D341Med (cell line): Measurements from ENCODE around the gene SYTL2.
A peak's percentile ranks its signal among the peaks of the same experiment; 100 is the strongest.
"Not testable (repeated sequence)": the region's sequence is repeated elsewhere in the genome, so short reads cannot be mapped to it uniquely, and the experiment has no call there.

Experiments
- DNase-seq: peaks from one replicate; pipeline ENCODE4 v3.0.0; 2012; ENCODE audit warnings: low spot score

Gene SYTL2

DNA sequence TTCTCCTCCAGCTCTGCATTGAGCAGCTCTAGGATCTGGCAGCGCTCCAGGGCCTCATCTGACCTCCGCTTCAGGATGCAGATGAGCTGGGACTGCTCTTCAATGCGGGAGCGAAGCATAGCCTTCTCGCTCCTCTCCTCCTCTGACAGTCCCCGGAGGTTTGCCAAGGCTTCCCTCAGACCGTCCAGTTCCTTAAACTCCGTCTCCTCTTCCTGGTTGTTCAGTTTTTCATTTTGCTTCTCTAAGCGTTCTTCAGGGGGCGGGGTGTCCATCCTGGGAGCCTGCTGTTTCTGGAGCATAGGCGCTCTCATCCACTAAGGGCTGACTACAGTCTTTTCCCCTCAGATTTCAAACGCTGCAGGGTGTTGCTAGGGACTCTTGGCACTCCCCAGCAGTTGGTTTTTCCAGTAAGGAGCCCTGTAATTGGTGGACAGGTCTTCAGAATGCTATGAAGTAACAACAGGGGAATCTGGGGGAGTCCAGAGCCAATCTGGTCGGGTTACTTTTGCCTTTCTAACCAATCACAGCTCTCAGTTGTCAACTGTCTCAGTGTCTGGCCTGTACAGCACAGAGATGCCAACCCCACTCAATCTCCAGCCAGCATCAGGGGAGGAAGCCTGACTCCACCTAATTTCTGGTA lies 125.0 kb downstream of the SYTL2 start, which contains the start of gene CCDC89:
Gene CCDC89 (minus strand): TSS at position 376 of the 640 bp plus-strand sequence. CDS start 65 bp downstream, at position 311.
- DNase-seq, result peak; percentile 20

DNA sequence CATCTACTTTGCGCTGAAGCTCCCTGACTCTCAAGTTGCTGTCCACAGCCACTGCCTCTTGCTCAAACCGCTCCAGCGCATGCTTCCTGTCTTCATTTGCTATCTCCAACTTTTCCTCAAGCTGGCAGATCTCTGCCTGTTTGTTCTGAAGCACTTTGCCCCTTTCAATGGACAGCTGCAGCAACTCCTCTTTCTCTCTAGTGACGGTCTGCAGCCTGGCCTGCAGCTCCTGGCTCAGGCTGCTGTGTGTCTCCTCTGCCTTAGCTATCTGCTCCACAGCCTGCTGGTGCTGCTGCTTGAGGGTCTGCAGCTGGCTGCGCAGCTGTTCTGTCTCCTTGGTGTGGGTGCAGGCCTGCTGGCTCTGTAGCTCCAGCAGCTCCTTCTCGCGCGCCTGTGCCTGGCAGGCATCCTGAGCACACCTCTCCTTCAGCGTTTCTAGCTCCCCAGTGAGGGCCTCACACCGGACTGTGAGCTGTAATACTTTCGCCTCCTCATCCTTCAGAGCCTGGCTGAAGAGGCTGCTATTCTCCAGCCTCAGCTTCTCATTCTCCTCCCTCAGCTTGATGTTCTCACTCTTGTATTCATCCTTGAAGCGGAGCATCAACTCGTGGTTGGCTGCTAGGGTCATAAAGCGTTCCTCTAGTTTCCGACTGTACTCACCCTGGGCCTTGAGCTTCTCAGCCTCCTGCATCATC lies 125.7 kb downstream of the SYTL2 start:
- DNase-seq, result peak; percentile 15

- no peak for DNase-seq
Observed at GRCh38 chr11:85682330-85683305, 128.3 kb downstream of the SYTL2 start.

- DNase-seq, result no peak
Observed at GRCh38 chr11:85680897-85681296, 130.0 kb downstream of the SYTL2 start.

GRCh38 chr11:85679576-85679975 lies 131.4 kb downstream of the SYTL2 start:
- DNase-seq, result no peak

- no peak for DNase-seq
Observed at GRCh38 chr11:85673393-85673792, 137.5 kb downstream of the SYTL2 start.

GRCh38 chr11:85672105-85672902 lies 138.6 kb downstream of the SYTL2 start:
- DNase-seq, result no peak

DNA sequence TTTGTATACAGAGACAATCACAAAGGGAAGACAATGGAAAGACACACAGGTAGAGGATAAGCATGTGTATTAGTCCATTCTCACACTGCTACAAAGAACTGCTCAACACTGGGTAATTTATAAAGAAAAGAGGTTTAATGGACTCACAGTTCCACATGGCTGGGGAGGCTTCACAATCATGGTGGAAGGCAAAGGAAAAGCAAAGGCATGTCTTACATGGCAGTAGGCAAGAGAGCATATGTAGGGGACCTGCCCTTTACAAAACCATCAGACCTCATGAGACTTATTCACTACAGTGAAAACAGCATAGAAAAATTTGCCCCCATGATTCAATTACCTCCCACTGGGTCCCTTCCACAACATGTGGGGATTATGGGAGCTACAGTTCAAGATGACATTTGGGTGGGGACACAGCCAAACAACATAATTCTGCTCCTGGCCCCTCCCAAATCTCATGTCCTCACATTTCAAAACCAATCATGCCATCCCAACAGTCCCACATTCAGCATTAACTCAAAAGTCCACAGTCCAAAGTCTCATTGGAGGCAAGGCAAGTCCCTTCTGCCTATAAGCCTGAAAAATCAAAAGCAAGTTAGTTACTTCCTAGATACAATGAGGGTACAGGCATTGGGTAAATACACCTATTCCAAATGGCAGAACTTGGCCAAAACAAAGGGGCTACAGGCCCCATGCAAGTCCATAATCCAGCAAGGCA lies 139.8 kb downstream of the SYTL2 start:
- DNase-seq, result not testable (repeated sequence)

GRCh38 chr11:85668157-85668556 lies 142.8 kb downstream of the SYTL2 start:
- no peak for DNase-seq

- no peak for DNase-seq
Observed at GRCh38 chr11:85666687-85667086, 144.3 kb downstream of the SYTL2 start.

DNA sequence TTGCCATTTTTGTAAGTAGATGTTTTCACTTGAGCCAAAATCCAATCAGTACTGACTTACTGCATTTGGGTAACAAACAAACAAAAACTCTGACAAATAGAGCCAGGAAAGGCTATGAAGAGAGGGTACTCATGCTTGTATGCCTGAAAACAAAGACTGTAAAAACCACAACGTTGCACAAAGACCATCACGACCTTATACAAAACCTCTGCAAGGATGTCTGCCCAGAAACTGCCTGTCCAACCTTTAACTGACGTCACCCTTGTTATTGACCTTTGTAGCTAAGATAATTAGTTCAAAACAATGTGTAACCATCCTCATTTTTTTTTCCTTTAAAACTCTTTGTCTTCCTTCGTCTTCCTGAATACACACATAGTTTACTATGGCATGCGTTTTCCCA lies 145.2 kb downstream of the SYTL2 start:
- no peak for DNase-seq

DNA sequence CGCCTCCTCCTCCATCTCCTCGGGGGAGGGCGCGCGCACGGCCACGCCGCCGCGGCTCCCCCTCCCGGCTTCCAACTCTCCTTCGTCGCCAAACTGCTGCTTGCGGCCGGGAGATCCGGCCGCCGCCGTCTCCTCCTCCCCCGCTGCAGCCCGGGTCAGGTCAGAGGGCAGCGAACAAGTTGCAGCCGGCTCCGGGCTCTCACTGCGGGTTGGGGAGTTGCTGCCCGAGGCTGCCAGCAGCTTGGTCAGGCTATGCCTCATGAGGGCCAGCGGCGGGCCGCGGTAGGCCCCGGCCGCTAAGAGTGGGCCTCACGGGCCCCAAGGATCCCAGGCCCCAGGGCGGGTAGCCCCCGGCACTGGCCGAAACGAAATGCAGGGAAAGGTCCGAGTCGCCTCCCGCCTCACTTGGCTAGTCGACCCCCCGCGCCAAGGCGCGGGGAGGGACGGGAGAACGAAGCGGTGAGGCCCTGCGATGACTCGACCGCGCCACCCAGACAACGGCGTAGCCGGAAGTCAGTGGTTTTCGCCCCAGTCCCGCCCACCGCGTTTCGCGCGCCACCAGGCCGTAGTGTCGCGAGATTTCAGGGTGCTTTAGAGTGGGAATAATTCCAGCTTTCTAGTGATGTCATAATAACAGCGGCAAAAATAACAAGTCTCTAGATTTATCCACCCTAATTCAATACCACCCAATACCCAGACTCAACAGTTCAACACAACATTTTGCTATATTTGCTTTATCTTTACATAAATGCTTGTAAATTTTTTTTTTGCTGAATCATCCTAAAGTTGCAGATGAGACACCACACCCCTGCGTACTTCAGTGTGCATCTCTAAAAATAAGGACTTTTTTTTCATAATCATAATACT lies 146.1 kb downstream of the SYTL2 start, which contains the start of gene CREBZF:
Gene CREBZF (minus strand): TSS at position 515 of the 867 bp plus-strand sequence. CDS start 254 bp downstream, at position 261.
- peak; percentile 92 for DNase-seq

GRCh38 chr11:85663753-85664614 lies 147.0 kb downstream of the SYTL2 start:
- DNase-seq, result peak; percentile 81

GRCh38 chr11:85663080-85663752 lies 147.7 kb downstream of the SYTL2 start:
- DNase-seq, result no peak

DNA sequence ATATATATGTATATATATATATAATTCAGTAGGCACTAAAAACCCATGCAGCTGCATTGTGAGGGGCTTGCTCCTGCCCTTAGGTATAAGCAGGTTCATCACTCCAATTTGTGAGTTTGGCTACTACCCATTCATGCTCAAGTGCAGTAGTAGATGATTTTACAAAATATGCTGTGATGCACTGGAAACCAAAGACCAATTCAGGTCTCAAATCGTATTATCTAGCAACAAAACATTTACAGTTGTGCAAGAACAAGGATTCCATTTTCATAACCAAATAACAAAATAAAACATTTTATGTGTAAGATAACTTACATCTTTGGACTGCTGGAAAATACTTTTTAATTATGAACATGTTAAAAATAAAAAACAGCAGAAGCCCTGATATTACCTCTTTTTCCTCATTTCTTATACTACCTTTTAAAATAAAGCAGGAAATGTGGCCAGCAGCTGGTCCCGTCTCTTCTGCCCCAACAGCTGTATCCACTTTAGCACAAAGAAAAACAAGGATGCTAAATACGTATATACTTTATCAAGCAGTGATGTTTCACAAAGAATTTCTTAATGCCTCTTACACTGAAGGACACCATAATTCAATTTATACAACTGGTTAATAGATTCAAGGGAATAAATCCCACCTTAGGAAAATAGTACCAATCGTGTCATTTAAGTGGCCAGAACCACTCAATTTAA lies 148.8 kb downstream of the SYTL2 start:
- DNase-seq, result no peak

- no peak for DNase-seq
Observed at GRCh38 chr11:85658180-85658579, 152.8 kb downstream of the SYTL2 start.

DNA sequence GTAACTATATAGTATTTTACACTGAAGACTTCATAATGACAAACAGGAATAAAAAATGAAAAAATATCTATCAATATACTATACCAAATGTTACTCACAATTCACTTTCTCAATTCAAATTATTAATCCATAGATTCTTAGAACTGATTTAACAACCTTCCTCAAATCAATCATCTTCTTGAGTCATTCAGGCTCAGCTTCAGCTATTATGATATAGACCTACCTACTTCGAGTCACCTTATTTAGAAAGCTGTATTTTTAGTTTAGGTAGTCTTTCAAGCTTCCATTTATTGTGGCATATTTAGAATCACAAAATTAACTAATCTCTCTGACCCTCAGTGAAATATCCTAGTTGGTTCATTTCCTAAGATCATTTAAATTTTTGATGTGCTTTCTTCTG lies 154.2 kb downstream of the SYTL2 start:
- no peak for DNase-seq

DNA sequence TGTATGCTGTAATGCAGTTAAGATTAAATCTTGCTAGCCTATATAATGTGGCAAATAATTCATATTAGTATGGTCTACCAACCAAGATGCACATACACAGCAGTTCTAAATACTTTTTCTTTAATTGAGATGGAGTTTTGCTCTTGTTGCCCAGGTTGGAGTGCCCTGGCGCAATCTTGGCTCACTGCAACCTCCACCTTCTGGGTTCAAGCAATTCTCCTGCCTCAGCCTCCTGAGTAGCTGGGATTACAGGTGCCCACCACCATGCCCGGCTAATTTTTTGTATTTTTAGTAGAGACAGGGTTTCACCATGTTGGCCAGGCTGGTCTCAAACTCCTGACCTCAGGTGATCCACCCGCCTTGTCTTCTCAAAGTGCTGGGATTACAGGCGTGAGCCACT lies 156.6 kb downstream of the SYTL2 start:
- not testable (repeated sequence) for DNase-seq
